HG03460 (cell line): ENCODE results near the gene OR2F2.

Experiments used
- ATAC-seq: cut with Tn5 transposase; IDR thresholded peaks from one replicate; pipeline ENCODE4 v1.9.1; 2021; ENCODE audit not compliant: unreplicated experiment

The OR2F2 gene

GRCh38 chr7:143975617-143976016, 40.6 kb downstream of the OR2F2 start:
- ATAC-seq, result no peak

DNA sequence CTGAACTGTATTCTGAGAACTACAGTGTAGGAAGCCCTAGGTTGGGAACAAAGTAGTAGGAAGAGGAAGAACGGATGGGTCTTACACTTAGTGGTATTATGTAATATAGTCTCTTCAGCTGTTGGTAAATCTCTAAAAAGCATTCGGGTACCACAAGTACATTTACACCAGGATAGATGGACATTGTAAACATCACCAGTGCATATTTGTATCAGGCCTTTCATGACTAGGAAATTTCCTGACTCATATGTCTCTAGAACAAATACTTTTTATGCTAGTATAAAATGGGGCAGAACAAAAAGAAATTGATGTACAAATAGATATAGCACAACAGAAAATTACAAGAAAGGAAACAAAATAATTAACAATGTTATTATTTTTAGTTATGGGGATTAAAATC, 43.6 kb downstream of the OR2F2 start:
- no peak for ATAC-seq

DNA sequence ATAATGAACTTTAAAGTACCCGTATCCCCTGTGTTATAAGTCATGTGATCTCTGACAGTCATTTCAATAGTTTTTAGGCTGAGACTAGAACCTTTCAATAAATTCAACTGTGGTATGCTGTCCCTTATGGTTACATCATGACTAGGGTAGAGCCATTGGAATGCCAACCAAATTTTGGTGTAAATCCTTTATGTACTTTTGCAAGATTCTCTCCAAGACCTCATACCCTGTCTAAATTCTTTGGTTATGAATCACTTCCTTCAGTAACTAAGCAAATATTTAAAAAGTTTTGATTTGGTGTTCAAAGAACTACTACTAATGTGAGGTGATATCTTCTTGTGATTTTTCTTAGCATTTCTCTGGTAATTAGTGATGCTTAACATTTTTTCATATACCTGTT, 44.3 kb downstream of the OR2F2 start:
- no peak for ATAC-seq

GRCh38 chr7:143979998-143980397, 45.0 kb downstream of the OR2F2 start:
- ATAC-seq, result no peak

DNA sequence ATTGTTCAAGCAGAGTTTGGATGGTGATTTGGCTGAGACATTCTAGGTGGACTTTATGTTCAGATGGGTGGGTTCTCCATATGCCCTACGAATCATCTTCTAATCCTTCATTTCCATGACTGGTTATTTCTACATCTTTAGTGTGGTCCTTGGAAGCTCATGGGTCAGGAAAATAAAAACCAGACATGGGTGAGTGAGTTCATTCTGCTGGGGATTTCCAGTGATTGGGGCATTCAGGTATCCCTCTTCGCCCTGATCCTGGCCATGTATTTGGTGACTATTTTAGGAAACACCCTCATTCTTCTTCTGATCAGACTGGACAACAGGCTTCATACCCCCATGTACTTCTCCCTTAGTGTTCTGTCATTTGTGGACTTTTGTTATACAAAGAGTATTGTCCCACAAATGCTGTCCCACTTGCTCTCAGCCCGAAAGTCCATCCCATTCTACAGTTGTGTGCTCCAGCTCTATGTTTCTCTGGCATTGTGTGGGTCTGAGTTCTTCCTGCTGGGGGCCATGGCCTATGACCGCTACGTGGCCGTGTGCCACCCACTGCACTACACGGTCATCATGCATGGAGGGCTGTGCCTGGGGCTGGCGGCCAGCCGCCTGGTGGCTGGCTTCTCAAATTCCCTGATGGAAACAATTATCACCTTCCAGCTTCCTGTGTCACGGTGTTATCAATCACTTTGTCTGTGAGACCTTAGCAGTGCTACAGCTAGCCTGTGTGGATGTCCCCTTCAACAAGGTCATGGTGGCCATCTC, 45.9 kb downstream of the OR2F2 start:
- ATAC-seq, result no peak

- ATAC-seq, result no peak
These were observed 48.9 kb downstream of the OR2F2 start for GRCh38 chr7:143983960-143984359.
